Osteocyte (in vitro differentiated cells): ENCODE measurements around the gene SMIM35. TPM values are rescaled to one million over a fixed set of nuclear protein-coding genes. Genes with fewer than 3 reads are reported as not detected.

Source experiments
- DNase-seq: peaks from one replicate; pipeline ENCODE4 v3.0.0; 2021; ENCODE audit warnings: mixed read lengths; ENCODE audit not compliant: unreplicated experiment; ENCODE audit errors: extremely low spot score
- H3K27ac Mint-ChIP-seq: one replicate; pipeline ENCODE4 v1.8.0; 2021; ENCODE audit warnings: mild to moderate bottlenecking, mixed read lengths; ENCODE audit not compliant: unreplicated experiment
- H3K27me3 Mint-ChIP-seq: one replicate; pipeline ENCODE4 v1.8.0; 2021; ENCODE audit warnings: mixed read lengths; ENCODE audit not compliant: unreplicated experiment
- H3K36me3 Mint-ChIP-seq: one replicate; pipeline ENCODE4 v1.8.0; 2021; ENCODE audit warnings: mixed read lengths; ENCODE audit not compliant: unreplicated experiment
- H3K4me1 Mint-ChIP-seq: one replicate; pipeline ENCODE4 v1.8.0; 2021; ENCODE audit warnings: mixed read lengths; ENCODE audit not compliant: unreplicated experiment
- H3K4me3 Mint-ChIP-seq: one replicate; pipeline ENCODE4 v1.8.0; 2021; ENCODE audit warnings: mild to moderate bottlenecking, moderate library complexity, mixed read lengths; ENCODE audit not compliant: unreplicated experiment
- H3K9me3 Mint-ChIP-seq: one replicate; pipeline ENCODE4 v1.8.0; 2021; ENCODE audit warnings: mixed read lengths; ENCODE audit not compliant: unreplicated experiment
- total RNA-seq: library from RNA; stranded (reverse); gene quantifications from 2 replicates; pipeline ENCODE4 v1.2.1, GENCODE V29; 2021
- TF ChIP-seq, protein P1 (sequence below): fragments of 200-600 bp; sonication (generic); IDR thresholded peaks from 2 replicates; pipeline ENCODE4 v1.5.0; 2021; ENCODE audit warnings: antibody characterized with exemption, mild to moderate bottlenecking, moderate library complexity

The SMIM35 gene
- total RNA-seq, 1 donor from 2014 or later, result not detected

DNA sequence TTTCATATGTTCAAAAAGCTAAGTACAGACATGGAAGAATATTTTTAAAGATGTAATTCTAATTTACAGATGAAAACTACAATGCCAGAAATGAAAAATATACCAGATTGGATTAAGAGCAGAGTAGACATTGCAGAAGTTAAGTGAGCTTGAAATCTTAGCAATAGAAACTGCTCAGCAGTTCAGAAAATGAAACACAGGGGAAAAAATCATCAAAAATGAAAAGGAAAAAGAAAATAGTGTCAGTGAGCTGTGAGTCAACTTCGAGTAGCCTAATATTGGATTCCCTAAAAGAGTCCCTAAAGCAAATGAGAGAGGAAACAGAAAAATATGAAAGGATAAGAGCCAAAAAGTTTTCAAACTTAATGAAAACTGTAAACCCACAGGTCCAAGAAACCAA is 126.4 kb downstream of the SMIM35 start:
- TF ChIP-seq, protein P1, sequence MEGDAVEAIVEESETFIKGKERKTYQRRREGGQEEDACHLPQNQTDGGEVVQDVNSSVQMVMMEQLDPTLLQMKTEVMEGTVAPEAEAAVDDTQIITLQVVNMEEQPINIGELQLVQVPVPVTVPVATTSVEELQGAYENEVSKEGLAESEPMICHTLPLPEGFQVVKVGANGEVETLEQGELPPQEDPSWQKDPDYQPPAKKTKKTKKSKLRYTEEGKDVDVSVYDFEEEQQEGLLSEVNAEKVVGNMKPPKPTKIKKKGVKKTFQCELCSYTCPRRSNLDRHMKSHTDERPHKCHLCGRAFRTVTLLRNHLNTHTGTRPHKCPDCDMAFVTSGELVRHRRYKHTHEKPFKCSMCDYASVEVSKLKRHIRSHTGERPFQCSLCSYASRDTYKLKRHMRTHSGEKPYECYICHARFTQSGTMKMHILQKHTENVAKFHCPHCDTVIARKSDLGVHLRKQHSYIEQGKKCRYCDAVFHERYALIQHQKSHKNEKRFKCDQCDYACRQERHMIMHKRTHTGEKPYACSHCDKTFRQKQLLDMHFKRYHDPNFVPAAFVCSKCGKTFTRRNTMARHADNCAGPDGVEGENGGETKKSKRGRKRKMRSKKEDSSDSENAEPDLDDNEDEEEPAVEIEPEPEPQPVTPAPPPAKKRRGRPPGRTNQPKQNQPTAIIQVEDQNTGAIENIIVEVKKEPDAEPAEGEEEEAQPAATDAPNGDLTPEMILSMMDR, result no peak
- H3K27ac Mint-ChIP-seq, result no peak overlapping the region
- no peaks in the 10 kb centered on the region for H3K4me1 Mint-ChIP-seq
- H3K27me3 Mint-ChIP-seq, result peaks cover 50% of the 10 kb centered on the region
- DNase-seq, result no peak
- H3K36me3 Mint-ChIP-seq, result no peaks in the 10 kb centered on the region
- no peak overlapping the region for H3K4me3 Mint-ChIP-seq
- H3K9me3 Mint-ChIP-seq, result peaks cover 9% of the 10 kb centered on the region

DNA sequence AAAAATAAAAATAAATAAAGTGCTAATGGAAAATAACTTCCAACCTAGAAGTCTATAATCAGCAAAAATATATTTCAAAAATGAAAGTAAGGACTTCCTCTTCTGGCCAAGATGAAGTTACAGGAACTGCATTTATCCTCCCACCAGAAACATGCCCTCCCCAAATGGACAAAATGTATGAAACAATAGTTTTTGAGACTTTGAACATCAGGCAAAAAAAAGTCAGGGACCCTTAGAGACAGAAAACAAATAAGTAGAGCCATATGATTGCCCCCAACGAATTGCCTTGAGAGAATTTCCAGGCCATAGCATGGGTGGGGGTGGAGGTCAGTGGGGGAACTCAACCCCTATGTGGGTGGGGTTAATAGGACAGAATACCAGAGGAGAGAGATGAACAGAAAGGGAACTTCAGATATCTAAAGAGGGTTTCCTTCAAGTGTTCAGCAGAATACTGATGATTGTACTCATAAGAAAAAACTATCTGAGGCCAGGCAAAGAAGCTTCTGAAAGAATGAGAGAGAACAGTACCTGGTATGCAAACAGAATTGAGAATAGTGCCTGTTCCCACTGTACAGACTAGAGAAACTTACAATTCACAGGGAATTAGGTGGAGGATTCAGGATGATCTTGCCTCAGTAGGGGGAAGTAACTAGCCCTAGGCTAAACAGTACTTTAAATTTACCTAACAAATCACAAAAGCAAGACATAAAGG is 127.2 kb downstream of the SMIM35 start:
- Mint-ChIP-seq H3K4me3 (no peak overlapping the region), H3K27me3 (peaks cover 50% of the 10 kb centered on the region)
- TF ChIP-seq, protein P1, result no peak

DNA sequence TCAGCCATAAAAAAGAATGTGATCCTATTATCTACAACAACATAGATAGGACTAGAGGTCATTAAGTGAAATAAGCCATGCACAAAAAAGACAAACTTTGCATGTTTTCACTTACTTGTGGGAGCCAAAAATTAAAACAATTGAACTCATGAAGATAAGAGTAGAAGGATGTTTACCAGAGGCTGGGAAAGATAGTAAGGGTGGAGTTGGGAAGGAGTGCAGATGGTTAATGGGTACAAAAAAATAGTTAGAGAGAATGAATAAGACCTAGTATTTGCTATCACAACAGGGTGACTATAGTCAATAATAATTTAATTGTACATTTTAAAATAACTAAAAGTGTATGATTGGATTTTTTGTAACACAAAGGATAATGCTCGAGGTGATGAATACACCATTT is 127.8 kb downstream of the SMIM35 start:
- TF ChIP-seq, protein P1, result no peak
- no peak overlapping the region for H3K4me3 Mint-ChIP-seq
- peaks cover 50% of the 10 kb centered on the region for H3K27me3 Mint-ChIP-seq
- H3K36me3 Mint-ChIP-seq, result no peaks in the 10 kb centered on the region
- H3K27ac Mint-ChIP-seq, result no peak overlapping the region
- no peaks in the 10 kb centered on the region for H3K4me1 Mint-ChIP-seq
- DNase-seq, result no peak
- H3K9me3 Mint-ChIP-seq, result peaks cover 9% of the 10 kb centered on the region

More for the DNA sequence above, 127.2 kb downstream of the SMIM35 start:
- no peak overlapping the region for H3K27ac Mint-ChIP-seq
- peaks cover 9% of the 10 kb centered on the region for H3K9me3 Mint-ChIP-seq
- no peaks in the 10 kb centered on the region for H3K4me1 Mint-ChIP-seq
- H3K36me3 Mint-ChIP-seq, result no peaks in the 10 kb centered on the region
- no peak for DNase-seq

Other genes with a start within 250 kb of the SMIM35 start
- gene FXYD6, start 210.3 kb downstream of the SMIM35 start, total RNA-seq, result 0.99 and 1.7 TPM in 2 replicates
- gene TMPRSS13, start 157.6 kb downstream of the SMIM35 start, total RNA-seq, result not detected in 2 replicates
- gene IL10RA, start 100.6 kb downstream of the SMIM35 start, total RNA-seq, result not detected in 2 replicates
- gene TMPRSS4, start 9.9 kb downstream of the SMIM35 start, total RNA-seq, result not detected in 2 replicates
- 0.08 TPM in 1 of 2 replicates, not detected in the other for gene SCN4B, start 65.9 kb upstream of the SMIM35 start, total RNA-seq
- gene SCN2B, start 89.7 kb upstream of the SMIM35 start, total RNA-seq, result not detected in 2 replicates
- gene JAML, start 138.0 kb upstream of the SMIM35 start, total RNA-seq, result not detected in 2 replicates
- 0.37 and 0.40 TPM in 2 replicates for gene MPZL3, start 165.4 kb upstream of the SMIM35 start, total RNA-seq
- not detected in 2 replicates for gene MPZL2, start 177.3 kb upstream of the SMIM35 start, total RNA-seq
- not detected in 2 replicates for gene CD3E, start 217.8 kb upstream of the SMIM35 start, total RNA-seq